Glomerular visceral epithelial cell (primary cell): ENCODE data around the gene STIM1.

Experiments used
- DNase-seq: peaks from one replicate; pipeline ENCODE4 v3.0.0-alpha.2; 2016; ENCODE audit errors: extremely low spot score

STIM1 gene

GRCh38 chr11:3830730-3831129, 24.7 kb upstream of the STIM1 start:
- no peak for DNase-seq

GRCh38 chr11:3831378-3832239, 23.9 kb upstream of the STIM1 start:
- DNase-seq = no peak

- DNase-seq = no peak
These were observed 22.6 kb upstream of the STIM1 start for GRCh38 chr11:3832816-3833215.

- no peak for DNase-seq
These were observed 22.0 kb upstream of the STIM1 start for GRCh38 chr11:3833449-3833848.

GRCh38 chr11:3834349-3834663, 21.2 kb upstream of the STIM1 start:
- no peak for DNase-seq

GRCh38 chr11:3834664-3835461, 20.6 kb upstream of the STIM1 start:
- DNase-seq = no peak

GRCh38 chr11:3835751-3836150, 19.7 kb upstream of the STIM1 start:
- DNase-seq = no peak

GRCh38 chr11:3836903-3837302, 18.6 kb upstream of the STIM1 start:
- DNase-seq = no peak

- DNase-seq = no peak
These were observed 17.7 kb upstream of the STIM1 start for GRCh38 chr11:3837793-3838192.

- no peak for DNase-seq
These were observed 17.0 kb upstream of the STIM1 start for GRCh38 chr11:3838504-3838903.

GRCh38 chr11:3840004-3840869, 15.2 kb upstream of the STIM1 start:
- DNase-seq = no peak

GRCh38 chr11:3840870-3841425, 14.5 kb upstream of the STIM1 start, which contains the start of gene RHOG:
Gene RHOG, minus strand, starts transcription at chr11:3840959. Its CDS starts 12,821 bp downstream, at chr11:3828138.
- peak; percentile 85 for DNase-seq

GRCh38 chr11:3841426-3842350, 13.8 kb upstream of the STIM1 start:
- peak; percentile 86 for DNase-seq

- DNase-seq = no peak
These were observed 12.1 kb upstream of the STIM1 start for GRCh38 chr11:3843326-3843725.

- no peak for DNase-seq
These were observed 10.2 kb upstream of the STIM1 start for GRCh38 chr11:3845246-3845645.

GRCh38 chr11:3845670-3846069, 9.8 kb upstream of the STIM1 start:
- no peak for DNase-seq

GRCh38 chr11:3849297-3849874, 6.1 kb upstream of the STIM1 start:
- DNase-seq = peak; percentile 43

GRCh38 chr11:3853545-3853842, 2.0 kb upstream of the STIM1 start:
- DNase-seq = no peak

GRCh38 chr11:3853899-3854659, 1.4 kb upstream of the STIM1 start:
- DNase-seq = no peak

- no peak for DNase-seq
These were observed 846 bp upstream of the STIM1 start for GRCh38 chr11:3854660-3854976.
